SK-N-SH (cell line): Measurements from ENCODE around the gene SCOC. TPM values are rescaled to one million over a fixed set of nuclear protein-coding genes. Genes with fewer than 3 reads are reported as not detected.

Experiments used
- CTCF ChIA-PET: fragments of 300-600, 350-600 bp; formaldehyde crosslinking; extraction: SDS; loops from one replicate; lab custom pipeline; 2021; lab: Yijun Ruan, JAX
- POLR2A ChIA-PET: fragments of 350-600 bp; sonication (Branson Sonifier 250); formaldehyde crosslinking; extraction: SDS; loops from one replicate; lab custom pipeline; 2020; ENCODE audit warnings: antibody characterized with exemption, inconsistent platforms; lab: Yijun Ruan, JAX
- DNase-seq: peaks from one replicate; pipeline ENCODE4 v3.0.0; 2012
- H2AFZ ChIP-seq: fragments of 200-600 bp; sonication (generic); 2 replicates; pipeline ENCODE4 v1.8.1; 2016; ENCODE audit warnings: antibody characterized with exemption, mild to moderate bottlenecking, low read depth
- H3F3A ChIP-seq: fragments of 200-600 bp; sonication (generic); replicated peaks from 2 replicates; pipeline ENCODE3; 2016; ENCODE audit warnings: antibody characterized with exemption, mild to moderate bottlenecking; ENCODE audit not compliant: insufficient read depth
- H3K27ac ChIP-seq, 2 experiments: fragments of 200-500 bp in 1 of 2; fragments of 200-600 bp in 1 of 2; sonication (Bioruptor generic) in 1 of 2; sonication (generic), shearing (Covaris generic) in 1 of 2; 2 replicates each; pipeline versions ENCODE4 v1.5.1 to v1.6.1; 2014 to 2016; ENCODE audit warnings: low read depth in 2 of 2, inconsistent platforms in 1 of 2, low read length in 1 of 2, mild to moderate bottlenecking in 1 of 2, mixed read lengths in 1 of 2
- H3K27me3 ChIP-seq: fragments of 200-600 bp; sonication (generic), shearing (Covaris generic); 2 replicates; pipeline ENCODE4 v1.6.1; 2016; ENCODE audit warnings: mixed run types; ENCODE audit not compliant: insufficient read depth
- H3K36me3 ChIP-seq, 2 experiments: fragments of 200-500 bp in 1 of 2; fragments of 200-600 bp in 1 of 2; sonication (Bioruptor generic) in 1 of 2; sonication (generic) in 1 of 2; replicated peaks in 1 of 2; 2 replicates each; pipeline versions ENCODE3 to v1.5.1; 2014 to 2016; ENCODE audit warnings: low read length in 1 of 2, mild to moderate bottlenecking in 1 of 2; ENCODE audit not compliant: insufficient read depth in 2 of 2, control insufficient read depth in 1 of 2
- H3K4me1 ChIP-seq, 2 experiments: fragments of 200-500 bp in 1 of 2; fragments of 200-600 bp in 1 of 2; sonication (Bioruptor generic) in 1 of 2; sonication (generic), shearing (Covaris generic) in 1 of 2; 2 replicates each; pipeline versions ENCODE4 v1.5.1 to v1.6.1; 2014 to 2016; ENCODE audit warnings: low read depth in 1 of 2, low read length in 1 of 2, mixed run types in 1 of 2; ENCODE audit not compliant: insufficient read depth in 2 of 2, control insufficient read depth in 1 of 2
- H3K4me2 ChIP-seq: fragments of 200-600 bp; sonication (generic), shearing (Covaris generic); 2 replicates; pipeline ENCODE4 v1.6.1; 2017; ENCODE audit warnings: mixed run types
- H3K4me3 ChIP-seq, 2 experiments: fragments of 200-500 bp in 1 of 2; fragments of 200-600 bp in 1 of 2; sonication (Bioruptor generic) in 1 of 2; sonication (generic), shearing (Covaris generic) in 1 of 2; 2 replicates each; pipeline versions ENCODE4 v1.5.1 to v1.8.1; 2014 to 2016; ENCODE audit warnings: low read depth in 2 of 2, inconsistent platforms in 1 of 2, low read length in 1 of 2, mild to moderate bottlenecking in 1 of 2, mixed read lengths in 1 of 2, moderate library complexity in 1 of 2
- H3K79me2 ChIP-seq: fragments of 200-600 bp; sonication (generic); 2 replicates; pipeline ENCODE4 v1.8.1; 2017; ENCODE audit warnings: mild to moderate bottlenecking; ENCODE audit not compliant: insufficient read depth
- H3K9ac ChIP-seq: fragments of 200-600 bp; sonication (generic); 2 replicates; pipeline ENCODE4 v1.6.1; 2017; ENCODE audit warnings: mixed run types
- H3K9me2 ChIP-seq: fragments of 200-600 bp; sonication (generic); 2 replicates; pipeline ENCODE4 v1.6.1; 2017; ENCODE audit warnings: mixed run types
- H3K9me3 ChIP-seq: fragments of 200-600 bp; sonication (generic); 2 replicates; pipeline ENCODE4 v1.6.1; 2017; ENCODE audit warnings: mixed run types, mild to moderate bottlenecking, moderate library complexity
- H4K20me1 ChIP-seq: fragments of 200-600 bp; sonication (generic); 2 replicates; pipeline ENCODE4 v1.6.1; 2017; ENCODE audit warnings: mild to moderate bottlenecking, mixed run types; ENCODE audit not compliant: insufficient read depth
- ELF1 ChIP-seq: IDR thresholded peaks from 2 replicates; pipeline ENCODE4 v1.4.0; 2012
- FOXJ3 ChIP-seq: sonication (generic); formaldehyde crosslinking; IDR thresholded peaks from 2 replicates; pipeline ENCODE4 v1.5.1; 2020; ENCODE audit warnings: mild to moderate bottlenecking, missing genetic modification reagents
- FOXM1 ChIP-seq: IDR thresholded peaks from 2 replicates; pipeline ENCODE4 v1.4.0; 2012; ENCODE audit warnings: low read depth, mild to moderate bottlenecking
- GABPA ChIP-seq: IDR thresholded peaks from 2 replicates; pipeline ENCODE4 v1.4.0; 2012; ENCODE audit warnings: low read depth, mild to moderate bottlenecking
- MAX ChIP-seq: IDR thresholded peaks from 2 replicates; pipeline ENCODE4 v1.4.0; 2012; ENCODE audit warnings: low read depth
- NRF1 ChIP-seq: IDR thresholded peaks from 2 replicates; pipeline ENCODE4 v1.6.1; 2012; ENCODE audit warnings: low read depth, mild to moderate bottlenecking, low read length
- POLR2AphosphoS5 ChIP-seq: IDR thresholded peaks from 2 replicates; pipeline ENCODE4 v1.6.1; 2012; ENCODE audit warnings: low read depth, low read length
- RAD21 ChIP-seq: IDR thresholded peaks from 2 replicates; pipeline ENCODE4 v1.6.1; 2012; ENCODE audit warnings: mild to moderate bottlenecking, low read length
- RXRA ChIP-seq: IDR thresholded peaks from 2 replicates; pipeline ENCODE4 v1.4.0; 2012; ENCODE audit warnings: low read depth, mild to moderate bottlenecking, borderline replicate concordance
- SIN3A ChIP-seq: IDR thresholded peaks from 2 replicates; pipeline ENCODE4 v1.6.1; 2012; ENCODE audit warnings: low read depth, mild to moderate bottlenecking, low read length, moderate library complexity, borderline replicate concordance
- SMC3 ChIP-seq: IDR thresholded peaks from 2 replicates; pipeline ENCODE4 v1.6.1; 2012; ENCODE audit warnings: low read depth, low read length, improper control_type of control experiment
- TCF12 ChIP-seq: IDR thresholded peaks from 2 replicates; pipeline ENCODE4 v1.4.0; 2012
- WGBS: methylation state at CpG from one replicate; pipeline ENCODE4 v1.1.6; 2017; ENCODE audit warnings: low lambda C conversion rate; 5-methylcytosine and 5-hydroxymethylcytosine counted together
- polyA plus RNA-seq, 3 experiments: library from polyadenylated mRNA; depleted of rRNA; stranded (reverse); fragments of >200 nt; gene quantifications; 2 replicates each; pipeline ENCODE4 v1.2.3, GENCODE V29; 2012
- TF ChIP-seq, protein P1 (sequence below): fragments of 200-600 bp; sonication (generic); IDR thresholded peaks from 2 replicates; pipeline ENCODE4 v1.6.1; 2017; ENCODE audit warnings: antibody characterized with exemption, mild to moderate bottlenecking, moderate library complexity
- TF ChIP-seq, protein P2 (sequence below): IDR thresholded peaks from 2 replicates; pipeline ENCODE4 v1.6.1; 2012; ENCODE audit warnings: mild to moderate bottlenecking, low read depth, low read length, moderate library complexity

The SCOC gene
- polyA plus RNA-seq, 1 of the 3 experiments (the other 2 are of a cell fraction): 16.0 TPM

DNA sequence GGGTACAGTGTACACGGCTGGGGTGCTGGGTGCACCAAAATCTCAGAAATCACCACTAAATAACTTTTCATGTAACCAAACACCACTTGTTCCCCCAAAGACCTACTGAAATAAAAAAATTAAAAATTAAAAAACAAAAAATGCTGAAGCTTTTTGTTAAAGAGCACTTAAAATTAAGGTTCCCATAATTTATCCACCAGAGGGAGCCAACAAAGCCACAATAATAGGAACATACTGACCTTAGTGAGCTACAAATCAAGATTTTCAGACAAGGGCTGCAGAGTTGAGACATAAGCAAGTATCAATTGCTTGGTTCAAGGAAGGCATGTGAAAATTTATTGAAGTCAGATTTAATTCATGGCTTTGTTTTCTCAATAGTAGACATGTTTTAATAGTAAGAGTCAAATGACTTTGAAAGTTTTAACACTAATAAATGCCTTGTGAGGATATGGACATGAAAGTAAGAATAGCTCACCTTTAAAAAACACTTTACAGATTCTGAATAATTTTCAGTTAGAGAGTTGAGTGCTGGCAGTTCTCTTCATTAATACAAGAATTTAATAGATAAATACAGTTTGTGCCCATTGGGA is 43.0 kb upstream of the SCOC start:
- TF ChIP-seq, protein P1, sequence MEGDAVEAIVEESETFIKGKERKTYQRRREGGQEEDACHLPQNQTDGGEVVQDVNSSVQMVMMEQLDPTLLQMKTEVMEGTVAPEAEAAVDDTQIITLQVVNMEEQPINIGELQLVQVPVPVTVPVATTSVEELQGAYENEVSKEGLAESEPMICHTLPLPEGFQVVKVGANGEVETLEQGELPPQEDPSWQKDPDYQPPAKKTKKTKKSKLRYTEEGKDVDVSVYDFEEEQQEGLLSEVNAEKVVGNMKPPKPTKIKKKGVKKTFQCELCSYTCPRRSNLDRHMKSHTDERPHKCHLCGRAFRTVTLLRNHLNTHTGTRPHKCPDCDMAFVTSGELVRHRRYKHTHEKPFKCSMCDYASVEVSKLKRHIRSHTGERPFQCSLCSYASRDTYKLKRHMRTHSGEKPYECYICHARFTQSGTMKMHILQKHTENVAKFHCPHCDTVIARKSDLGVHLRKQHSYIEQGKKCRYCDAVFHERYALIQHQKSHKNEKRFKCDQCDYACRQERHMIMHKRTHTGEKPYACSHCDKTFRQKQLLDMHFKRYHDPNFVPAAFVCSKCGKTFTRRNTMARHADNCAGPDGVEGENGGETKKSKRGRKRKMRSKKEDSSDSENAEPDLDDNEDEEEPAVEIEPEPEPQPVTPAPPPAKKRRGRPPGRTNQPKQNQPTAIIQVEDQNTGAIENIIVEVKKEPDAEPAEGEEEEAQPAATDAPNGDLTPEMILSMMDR: peak; percentile 77
- TF ChIP-seq SMC3 (peak; percentile 32), POLR2AphosphoS5 (no peak), TCF12 (no peak), RAD21 (peak; percentile 47)
- POLR2A ChIA-PET: interaction anchor here (0.6 to 1.3 kb wide), 2 partner anchors 180 to 598 kb away, joined by 3 to 4 read pairs; no protein-coding TSS in a partner anchor

GRCh38 chr4:140331245-140331644 is 42.2 kb upstream of the SCOC start:
- DNase-seq: no peak
- Histone ChIP-seq H3K4me1 (no peaks in the 10 kb centered on the region; a peak in 1 of 4 replicates), H3K9me3 (no peaks in the 10 kb centered on the region), H3K9ac (no peak overlapping the region), H3K79me2 (no peaks in the 10 kb centered on the region), H3K4me3 (no peak overlapping the region), H3F3A (no peaks in the 10 kb centered on the region), H3K27ac (no peak overlapping the region), H3K36me3 (no peaks in the 10 kb centered on the region), H3K9me2 (no peaks in the 10 kb centered on the region), H3K27me3 (no peaks in the 10 kb centered on the region), H3K4me2 (no peak overlapping the region), H4K20me1 (no peaks in the 10 kb centered on the region), H2AFZ (no peak overlapping the region)
- ChIA-PET POLR2A (interaction anchor here (0.6 kb wide), 1 partner anchor 599 kb away, joined by 3 read pairs; no protein-coding TSS in a partner anchor), CTCF (interaction anchor here (0.9 to 2.7 kb wide), 8 partner anchors 16 to 600 kb away, joined by 3 to 14 read pairs (median 6); no protein-coding TSS in a partner anchor)
- 88% methylated on average over 1 of the region's 1 CpG for WGBS
- TF ChIP-seq SIN3A (no peak), FOXM1 (no peak), POLR2AphosphoS5 (no peak), MAX (no peak), NRF1 (no peak), FOXJ3 (CRISPR knock-in tag) (no peak), GABPA (no peak), RXRA (no peak), ELF1 (no peak)
- TF ChIP-seq, protein P2, sequence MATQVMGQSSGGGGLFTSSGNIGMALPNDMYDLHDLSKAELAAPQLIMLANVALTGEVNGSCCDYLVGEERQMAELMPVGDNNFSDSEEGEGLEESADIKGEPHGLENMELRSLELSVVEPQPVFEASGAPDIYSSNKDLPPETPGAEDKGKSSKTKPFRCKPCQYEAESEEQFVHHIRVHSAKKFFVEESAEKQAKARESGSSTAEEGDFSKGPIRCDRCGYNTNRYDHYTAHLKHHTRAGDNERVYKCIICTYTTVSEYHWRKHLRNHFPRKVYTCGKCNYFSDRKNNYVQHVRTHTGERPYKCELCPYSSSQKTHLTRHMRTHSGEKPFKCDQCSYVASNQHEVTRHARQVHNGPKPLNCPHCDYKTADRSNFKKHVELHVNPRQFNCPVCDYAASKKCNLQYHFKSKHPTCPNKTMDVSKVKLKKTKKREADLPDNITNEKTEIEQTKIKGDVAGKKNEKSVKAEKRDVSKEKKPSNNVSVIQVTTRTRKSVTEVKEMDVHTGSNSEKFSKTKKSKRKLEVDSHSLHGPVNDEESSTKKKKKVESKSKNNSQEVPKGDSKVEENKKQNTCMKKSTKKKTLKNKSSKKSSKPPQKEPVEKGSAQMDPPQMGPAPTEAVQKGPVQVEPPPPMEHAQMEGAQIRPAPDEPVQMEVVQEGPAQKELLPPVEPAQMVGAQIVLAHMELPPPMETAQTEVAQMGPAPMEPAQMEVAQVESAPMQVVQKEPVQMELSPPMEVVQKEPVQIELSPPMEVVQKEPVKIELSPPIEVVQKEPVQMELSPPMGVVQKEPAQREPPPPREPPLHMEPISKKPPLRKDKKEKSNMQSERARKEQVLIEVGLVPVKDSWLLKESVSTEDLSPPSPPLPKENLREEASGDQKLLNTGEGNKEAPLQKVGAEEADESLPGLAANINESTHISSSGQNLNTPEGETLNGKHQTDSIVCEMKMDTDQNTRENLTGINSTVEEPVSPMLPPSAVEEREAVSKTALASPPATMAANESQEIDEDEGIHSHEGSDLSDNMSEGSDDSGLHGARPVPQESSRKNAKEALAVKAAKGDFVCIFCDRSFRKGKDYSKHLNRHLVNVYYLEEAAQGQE: no peak

More for the DNA sequence above, 43.0 kb upstream of the SCOC start:
- Histone ChIP-seq H3F3A (no peaks in the 10 kb centered on the region), H3K27ac (no peak overlapping the region), H3K79me2 (no peaks in the 10 kb centered on the region), H3K4me1 (no peaks in the 10 kb centered on the region; a peak in 1 of 4 replicates), H3K36me3 (no peaks in the 10 kb centered on the region), H3K9ac (no peak overlapping the region), H4K20me1 (no peaks in the 10 kb centered on the region), H3K27me3 (no peaks in the 10 kb centered on the region), H2AFZ (no peak overlapping the region), H3K9me3 (no peaks in the 10 kb centered on the region), H3K9me2 (no peaks in the 10 kb centered on the region), H3K4me2 (no peak overlapping the region), H3K4me3 (no peak overlapping the region)
- 95% methylated on average over 1 of the region's 1 CpG for WGBS
- CTCF ChIA-PET: interaction anchor here (0.8 to 2.7 kb wide), 26 partner anchors 11 to 727 kb away, joined by 3 to 14 read pairs (median 4); no protein-coding TSS in a partner anchor
- no peak for DNase-seq
